ENCODE results near the gene NRG3.

Gene NRG3

DNA sequence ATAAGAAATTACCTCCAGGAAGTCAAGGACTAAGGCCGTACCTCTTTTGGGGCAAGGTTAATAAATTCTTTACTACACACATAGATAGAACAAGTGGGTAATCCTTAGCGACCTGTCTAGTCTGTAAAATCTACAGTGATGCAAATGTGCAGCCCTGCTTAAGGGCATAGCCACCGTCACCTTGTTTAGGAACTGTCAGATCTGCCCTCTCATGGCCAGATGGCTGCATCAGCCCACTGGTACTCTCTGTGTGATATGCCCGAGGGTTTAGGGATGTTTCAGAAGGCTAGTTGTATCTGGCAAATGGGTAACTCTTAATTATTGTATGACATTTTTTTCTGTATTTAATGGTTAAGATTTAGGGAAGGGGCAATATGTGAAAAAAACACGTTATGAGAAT, 74.3 kb downstream of the NRG3 start:
- H3K9me3 Mint-ChIP-seq, result peaks cover 0 to 8% of the 10 kb centered on the region in 2 donors
- H3K4me1 Mint-ChIP-seq (ENCODE audit: low read depth in 2 of 2), result no peaks in the 10 kb centered on the region
- no peak overlapping the region for H3K27ac Mint-ChIP-seq
- ATAC-seq (replicated peaks), result no peak
- no peak overlapping the region for H3K4me3 Mint-ChIP-seq
- no peaks in the 10 kb centered on the region for H3K27me3 Mint-ChIP-seq
- H3K36me3 Mint-ChIP-seq (ENCODE audit: insufficient read depth), result no peaks in the 10 kb centered on the region
- DNase-seq, result no peak

DNA sequence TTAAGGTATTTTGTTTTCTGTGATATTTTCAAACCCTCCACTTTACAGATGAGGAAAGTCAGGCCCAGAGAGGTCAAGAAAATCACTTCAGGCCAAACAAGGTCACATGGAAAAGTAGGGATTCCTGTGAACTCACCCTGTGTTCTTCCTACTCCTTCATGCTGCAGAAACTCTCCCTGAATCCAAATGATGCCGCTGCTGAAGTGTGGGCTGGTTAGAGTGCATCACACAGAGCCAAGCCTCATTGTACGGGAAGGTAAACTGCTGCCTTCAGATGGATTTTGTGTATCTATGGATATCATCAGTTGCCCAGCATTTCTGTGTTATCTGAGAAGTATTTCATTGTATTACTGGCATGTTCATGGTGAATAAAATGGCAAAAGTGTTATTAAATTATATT, 75.4 kb downstream of the NRG3 start:
- no peak for DNase-seq
- H3K9me3 Mint-ChIP-seq, result peaks cover 0 to 8% of the 10 kb centered on the region in 2 donors
- H3K27ac Mint-ChIP-seq, result no peak overlapping the region
- ATAC-seq (replicated peaks), result no peak
- H3K4me1 Mint-ChIP-seq (ENCODE audit: low read depth in 2 of 2), result no peaks in the 10 kb centered on the region
- no peaks in the 10 kb centered on the region for H3K36me3 Mint-ChIP-seq (ENCODE audit: insufficient read depth)
- H3K4me3 Mint-ChIP-seq, result no peak overlapping the region
- no peaks in the 10 kb centered on the region for H3K27me3 Mint-ChIP-seq

DNA sequence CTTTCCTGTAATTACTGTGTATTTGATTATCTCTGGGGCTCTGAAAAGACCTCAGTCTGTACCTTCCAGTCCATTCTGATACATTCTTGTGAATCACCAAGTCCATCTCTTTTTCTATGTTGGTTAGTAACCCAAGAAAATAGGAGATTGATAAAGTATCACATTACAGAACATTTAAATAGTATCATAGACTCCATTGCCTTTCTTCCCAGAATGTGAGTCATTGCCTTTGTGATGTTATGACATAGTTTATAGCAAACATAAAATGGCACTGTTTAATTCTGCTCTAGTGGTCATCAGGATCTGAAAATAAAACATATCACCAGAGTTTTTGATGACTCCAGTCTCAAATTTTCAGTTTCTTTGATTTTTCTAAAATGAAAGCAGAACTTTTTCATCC, 78.4 kb downstream of the NRG3 start:
- Mint-ChIP-seq H3K27me3 (no peaks in the 10 kb centered on the region), H3K36me3 (ENCODE audit: insufficient read depth) (no peaks in the 10 kb centered on the region)

DNA sequence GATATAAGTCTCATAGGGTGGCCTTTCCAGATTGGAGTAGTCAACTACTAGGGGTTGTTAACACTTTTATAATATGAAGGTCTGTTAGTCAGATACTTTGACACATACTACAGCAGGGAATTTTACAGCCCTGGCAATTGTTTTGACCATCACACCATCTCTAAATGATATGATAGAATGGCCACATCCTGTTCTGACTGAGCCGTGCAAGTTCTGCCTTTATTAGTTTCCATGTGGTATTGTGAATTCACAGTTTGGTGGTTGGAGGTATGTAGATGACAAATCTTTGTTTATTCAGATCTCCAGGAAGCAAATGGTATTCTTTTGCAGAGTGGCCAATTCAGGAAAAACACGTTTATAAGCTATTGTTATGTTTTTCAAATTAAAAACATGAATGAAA, 83.0 kb downstream of the NRG3 start:
- Mint-ChIP-seq H3K27me3 (no peaks in the 10 kb centered on the region), H3K27ac (no peak overlapping the region), H3K4me3 (no peak overlapping the region), H3K36me3 (ENCODE audit: insufficient read depth) (no peaks in the 10 kb centered on the region), H3K9me3 (peaks cover 0 to 5% of the 10 kb centered on the region in 2 donors), H3K4me1 (ENCODE audit: low read depth in 2 of 2) (no peaks in the 10 kb centered on the region)
- DNase-seq (no peak), ATAC-seq (replicated peaks) (no peak)

More for the DNA sequence above, 78.4 kb downstream of the NRG3 start:
- Mint-ChIP-seq H3K4me3 (no peak overlapping the region), H3K27ac (no peak overlapping the region), H3K4me1 (ENCODE audit: low read depth in 2 of 2) (no peaks in the 10 kb centered on the region), H3K9me3 (peaks cover 0 to 5% of the 10 kb centered on the region in 2 donors)
- ATAC-seq (replicated peaks) (no peak), DNase-seq (no peak)

DNA sequence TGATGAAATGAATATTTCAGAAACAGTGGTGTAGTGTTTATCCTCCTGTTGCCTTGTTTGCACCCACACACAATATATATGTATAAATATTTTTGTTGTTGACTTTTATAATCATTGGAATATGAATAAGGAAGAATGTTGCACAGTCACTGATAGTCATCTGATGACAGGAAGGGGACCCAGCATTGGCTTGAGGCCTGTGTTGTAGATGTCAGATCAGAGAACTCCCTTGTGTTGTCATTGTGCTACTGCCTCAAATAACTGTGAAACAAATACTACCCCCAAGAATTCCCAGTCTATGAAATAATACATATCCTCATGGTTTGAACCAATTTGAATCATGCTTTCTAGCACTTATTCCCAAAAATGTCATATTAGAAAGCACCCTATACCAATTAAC, 84.0 kb downstream of the NRG3 start:
- no peak for DNase-seq
- H3K36me3 Mint-ChIP-seq (ENCODE audit: insufficient read depth), result no peaks in the 10 kb centered on the region
- ATAC-seq (replicated peaks), result no peak
- H3K27ac Mint-ChIP-seq, result no peak overlapping the region
- H3K9me3 Mint-ChIP-seq, result peaks cover 0 to 5% of the 10 kb centered on the region in 2 donors
- no peaks in the 10 kb centered on the region for H3K4me1 Mint-ChIP-seq (ENCODE audit: low read depth in 2 of 2)
- no peaks in the 10 kb centered on the region for H3K27me3 Mint-ChIP-seq
- H3K4me3 Mint-ChIP-seq, result no peak overlapping the region

DNA sequence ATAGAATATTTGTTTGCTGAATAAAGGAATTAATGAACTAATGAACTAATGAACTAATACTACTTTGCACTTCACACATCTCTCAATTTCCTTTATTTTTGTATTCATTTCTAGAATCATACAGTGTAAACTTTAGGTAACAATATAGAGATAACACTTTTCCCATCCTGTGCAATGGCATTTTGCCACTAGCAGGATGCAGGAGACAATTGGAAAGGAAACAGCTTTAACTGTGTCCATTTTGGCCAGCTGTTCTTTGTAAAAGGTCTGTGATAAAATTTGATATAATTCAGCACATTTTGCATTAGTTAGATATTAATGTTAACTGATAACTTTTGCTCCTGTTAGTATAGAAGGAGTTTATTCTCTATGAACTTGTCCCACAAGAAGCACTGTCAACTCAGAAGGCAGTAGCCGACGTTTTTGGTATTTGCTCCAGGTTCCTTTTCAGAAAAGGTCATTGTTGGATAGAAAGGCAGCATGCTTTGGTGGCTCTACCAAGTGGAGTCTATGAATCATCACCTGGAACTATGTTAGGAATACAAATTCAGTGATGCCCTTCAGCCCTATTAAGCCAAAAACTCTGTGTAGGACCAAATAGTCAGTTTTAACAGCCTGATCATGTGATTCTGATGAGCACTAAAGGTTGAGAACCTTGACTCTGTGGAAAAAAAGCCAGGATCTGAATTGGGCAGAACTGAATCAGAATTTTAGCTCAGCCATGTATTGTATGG, 86.6 kb downstream of the NRG3 start:
- no peak overlapping the region for H3K27ac Mint-ChIP-seq

DNA sequence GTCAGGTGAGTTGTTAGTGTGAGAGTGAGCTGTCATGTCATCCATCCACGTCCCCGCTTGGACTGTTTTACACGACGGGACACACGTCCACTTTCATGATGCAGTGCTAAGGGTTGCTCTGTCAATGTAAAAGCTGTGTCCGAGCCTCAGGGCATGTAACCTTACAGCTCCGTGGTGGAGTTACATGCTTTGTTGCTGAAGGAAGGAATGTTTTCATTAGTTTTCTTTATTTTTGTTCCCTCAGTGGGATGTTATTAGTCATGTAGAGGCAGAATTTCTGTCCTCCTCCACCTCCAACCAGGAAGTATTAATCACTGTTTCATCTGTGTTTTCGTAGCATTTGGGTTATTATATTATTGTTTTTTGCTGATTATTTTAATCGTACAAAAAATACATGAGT, 88.6 kb downstream of the NRG3 start:
- ATAC-seq (replicated peaks), result no peak
- Mint-ChIP-seq H3K27ac (no peak overlapping the region), H3K27me3 (no peaks in the 10 kb centered on the region), H3K4me3 (no peak overlapping the region), H3K9me3 (peaks cover 0 to 2% of the 10 kb centered on the region in 2 donors), H3K36me3 (ENCODE audit: insufficient read depth) (no peaks in the 10 kb centered on the region), H3K4me1 (ENCODE audit: low read depth in 2 of 2) (no peaks in the 10 kb centered on the region)
- DNase-seq, result no peak

More for the DNA sequence above, 86.6 kb downstream of the NRG3 start:
- ATAC-seq (replicated peaks), result no peak
- no peak for DNase-seq
- no peaks in the 10 kb centered on the region for H3K36me3 Mint-ChIP-seq (ENCODE audit: insufficient read depth)
- peaks cover 0 to 4% of the 10 kb centered on the region in 2 donors for H3K9me3 Mint-ChIP-seq
- H3K4me3 Mint-ChIP-seq, result no peak overlapping the region
- no peaks in the 10 kb centered on the region for H3K27me3 Mint-ChIP-seq
- no peaks in the 10 kb centered on the region for H3K4me1 Mint-ChIP-seq (ENCODE audit: low read depth in 2 of 2)

DNA sequence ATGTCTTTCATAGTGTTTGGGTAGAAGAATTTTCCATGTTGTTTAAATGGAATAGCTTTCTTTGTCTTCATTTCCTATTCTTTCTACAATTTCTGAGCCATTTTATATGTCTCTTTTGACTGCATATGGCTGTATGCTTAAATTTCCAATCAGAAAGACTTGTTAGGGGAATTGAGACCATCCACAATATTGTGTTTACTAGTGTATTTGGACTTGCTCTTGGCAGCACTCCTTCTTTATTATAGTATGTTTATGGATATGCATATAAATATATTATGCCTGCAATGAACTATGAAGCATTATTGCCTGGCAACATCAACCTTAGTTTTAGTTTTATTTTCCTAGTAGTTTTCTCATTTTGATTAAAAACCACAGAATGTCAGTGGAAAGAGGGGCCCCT, 92.7 kb downstream of the NRG3 start:
- no peak for DNase-seq
- peaks cover 9 to 24% of the 10 kb centered on the region in 2 donors for H3K9me3 Mint-ChIP-seq
- H3K4me1 Mint-ChIP-seq (ENCODE audit: low read depth in 2 of 2), result no peaks in the 10 kb centered on the region

DNA sequence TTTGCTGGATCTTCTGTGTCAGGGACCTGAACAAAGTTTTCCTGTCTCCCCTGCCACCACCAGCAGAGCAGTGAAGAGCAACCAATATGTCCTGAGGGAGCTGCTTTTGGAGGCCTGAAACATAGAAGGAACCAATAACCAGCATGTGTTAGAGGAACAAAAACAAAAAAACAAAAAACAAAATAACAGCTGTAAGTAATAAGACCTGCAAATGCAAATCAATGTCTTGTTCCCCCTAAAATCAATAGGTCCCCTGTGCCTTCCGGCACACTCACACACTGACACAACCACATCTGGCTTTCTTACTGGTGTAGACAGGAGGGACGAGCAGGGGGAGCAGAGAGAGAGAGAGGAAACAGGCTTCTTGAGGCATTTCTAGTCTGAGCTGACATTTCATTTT, 94.1 kb downstream of the NRG3 start:
- ATAC-seq (replicated peaks) (no peak), DNase-seq (no peak)
- H3K27me3 Mint-ChIP-seq, result no peaks in the 10 kb centered on the region
- H3K4me3 Mint-ChIP-seq, result no peak overlapping the region
- peaks cover 13 to 30% of the 10 kb centered on the region in 2 donors for H3K9me3 Mint-ChIP-seq
- H3K36me3 Mint-ChIP-seq (ENCODE audit: insufficient read depth), result no peaks in the 10 kb centered on the region
- no peak overlapping the region for H3K27ac Mint-ChIP-seq
- no peaks in the 10 kb centered on the region for H3K4me1 Mint-ChIP-seq (ENCODE audit: low read depth in 2 of 2)

More for the DNA sequence above, 92.7 kb downstream of the NRG3 start:
- ATAC-seq (replicated peaks), result no peak
- no peak overlapping the region for H3K27ac Mint-ChIP-seq
- H3K36me3 Mint-ChIP-seq (ENCODE audit: insufficient read depth), result no peaks in the 10 kb centered on the region
- H3K27me3 Mint-ChIP-seq, result no peaks in the 10 kb centered on the region
- no peak overlapping the region for H3K4me3 Mint-ChIP-seq

DNA sequence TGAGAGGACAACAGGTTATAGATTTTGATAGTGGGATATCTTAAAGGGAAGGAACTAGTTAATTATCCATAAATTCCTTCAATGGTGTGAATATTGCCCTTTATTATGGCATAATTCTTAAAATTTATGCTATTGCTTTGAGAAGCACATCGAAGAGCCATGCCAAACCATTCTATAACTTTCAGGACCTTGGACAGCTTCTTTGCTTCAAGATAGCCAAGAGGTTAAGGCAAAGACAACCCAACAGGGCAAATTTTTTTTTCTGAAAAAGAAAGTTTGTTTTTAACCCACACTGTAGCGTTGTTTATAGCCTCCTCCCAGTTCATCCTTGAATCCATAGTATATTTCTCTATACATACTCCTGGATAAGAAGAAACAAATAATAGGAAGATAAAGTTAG, 103.2 kb downstream of the NRG3 start:
- ATAC-seq (replicated peaks) (no peak), DNase-seq (no peak)
- no peaks in the 10 kb centered on the region for H3K27me3 Mint-ChIP-seq
- H3K27ac Mint-ChIP-seq, result no peak overlapping the region
- peaks cover 12 to 14% of the 10 kb centered on the region in 2 donors for H3K9me3 Mint-ChIP-seq
- H3K4me1 Mint-ChIP-seq (ENCODE audit: low read depth in 2 of 2), result no peaks in the 10 kb centered on the region
- H3K36me3 Mint-ChIP-seq (ENCODE audit: insufficient read depth), result no peaks in the 10 kb centered on the region
- H3K4me3 Mint-ChIP-seq, result no peak overlapping the region

DNA sequence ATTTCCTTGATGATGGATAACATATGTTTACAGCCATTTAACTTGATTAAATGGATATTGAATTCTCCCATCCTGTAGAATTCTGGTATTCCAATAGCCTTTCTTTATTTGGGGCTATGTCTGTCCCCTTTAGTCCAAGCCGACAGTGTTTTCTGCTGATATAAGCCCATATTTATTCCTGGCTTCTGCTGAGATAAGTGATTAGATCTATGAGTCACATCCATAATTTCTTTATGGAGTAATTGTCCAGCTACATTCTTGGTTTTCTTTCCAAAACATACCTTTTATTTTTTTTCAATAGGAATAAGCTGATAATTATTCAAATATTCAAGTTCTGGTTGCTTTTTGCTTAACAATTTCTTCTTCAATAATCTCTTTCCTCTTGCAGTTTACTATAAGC, 106.7 kb downstream of the NRG3 start:
- Mint-ChIP-seq H3K4me3 (no peak overlapping the region), H3K27me3 (no peaks in the 10 kb centered on the region), H3K4me1 (ENCODE audit: low read depth in 2 of 2) (no peaks in the 10 kb centered on the region), H3K27ac (no peak overlapping the region), H3K36me3 (ENCODE audit: insufficient read depth) (no peaks in the 10 kb centered on the region), H3K9me3 (peaks cover 0 to 9% of the 10 kb centered on the region in 2 donors)
- no peak for DNase-seq
- no peak for ATAC-seq (replicated peaks)

DNA sequence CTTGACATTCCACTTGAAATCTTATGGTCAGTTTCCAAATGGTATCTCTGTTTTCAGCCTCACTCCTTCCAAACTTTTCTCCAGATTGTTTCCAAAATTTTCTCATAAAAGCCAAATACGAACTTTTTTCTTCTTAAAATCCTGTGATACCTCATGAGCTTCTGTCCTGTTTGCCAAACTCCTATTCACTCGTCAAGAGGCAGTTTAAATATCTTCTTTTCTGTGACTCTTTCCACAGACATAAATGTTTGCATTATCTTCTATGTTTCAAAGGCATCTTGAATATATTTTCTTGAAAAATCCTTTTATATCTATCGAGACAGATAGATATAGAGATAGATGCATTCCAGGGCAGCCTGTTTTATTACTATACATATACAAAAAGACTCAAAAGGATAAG, 109.4 kb downstream of the NRG3 start:
- no peaks in the 10 kb centered on the region for H3K27me3 Mint-ChIP-seq

DNA sequence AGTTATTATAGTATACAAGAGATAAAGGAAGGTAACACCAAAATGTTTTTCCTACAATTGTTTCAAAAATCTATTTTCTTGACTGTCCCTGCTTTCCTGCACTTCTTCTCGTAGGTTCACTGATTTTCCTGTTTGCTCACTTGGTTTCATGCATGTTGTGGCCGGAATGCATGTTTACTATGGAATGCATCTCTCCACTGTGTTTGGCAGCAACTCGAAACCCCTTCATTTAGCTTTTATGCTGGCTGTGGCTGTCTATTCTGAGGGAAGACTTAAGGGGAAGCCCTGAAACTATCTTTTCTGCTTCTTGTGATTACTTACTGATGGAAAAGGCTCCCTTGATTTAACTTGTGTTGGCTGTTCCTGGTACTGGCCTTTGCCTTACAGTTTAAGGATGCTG, 120.3 kb downstream of the NRG3 start:
- Mint-ChIP-seq H3K9me3 (peaks cover 0 to 5% of the 10 kb centered on the region in 2 donors), H3K27me3 (no peaks in the 10 kb centered on the region), H3K4me3 (no peak overlapping the region), H3K27ac (no peak overlapping the region), H3K4me1 (ENCODE audit: low read depth in 2 of 2) (no peaks in the 10 kb centered on the region), H3K36me3 (ENCODE audit: insufficient read depth) (no peaks in the 10 kb centered on the region)
- no peak for DNase-seq
- ATAC-seq (replicated peaks), result no peak

More for the DNA sequence above, 109.4 kb downstream of the NRG3 start:
- Mint-ChIP-seq H3K9me3 (peaks cover 12 to 18% of the 10 kb centered on the region in 2 donors), H3K4me3 (no peak overlapping the region), H3K27ac (no peak overlapping the region), H3K36me3 (ENCODE audit: insufficient read depth) (no peaks in the 10 kb centered on the region), H3K4me1 (ENCODE audit: low read depth in 2 of 2) (no peaks in the 10 kb centered on the region)
- no peak for DNase-seq
- ATAC-seq (replicated peaks), result no peak

DNA sequence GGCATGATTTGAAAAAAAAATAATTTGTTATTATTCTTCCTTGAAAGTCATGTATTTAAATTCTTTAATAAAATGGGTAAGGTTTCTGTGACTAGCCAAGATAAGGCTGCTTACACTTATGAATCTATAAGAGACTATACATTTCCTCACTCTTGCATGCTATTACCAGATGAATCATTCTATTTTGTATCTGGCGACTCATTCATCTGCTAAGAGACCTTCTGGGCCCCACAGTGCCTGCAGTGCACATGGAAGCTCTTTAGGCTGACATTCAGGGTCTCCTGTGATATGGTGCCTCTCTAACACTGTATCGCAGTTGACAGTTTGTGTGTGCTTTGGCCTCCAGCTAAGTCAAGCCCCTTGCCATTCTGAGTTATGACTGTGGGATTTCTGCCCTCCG, 121.9 kb downstream of the NRG3 start:
- Mint-ChIP-seq H3K27ac (no peak overlapping the region), H3K9me3 (peaks cover 0 to 5% of the 10 kb centered on the region in 2 donors), H3K4me1 (ENCODE audit: low read depth in 2 of 2) (no peaks in the 10 kb centered on the region), H3K27me3 (no peaks in the 10 kb centered on the region), H3K36me3 (ENCODE audit: insufficient read depth) (no peaks in the 10 kb centered on the region), H3K4me3 (no peak overlapping the region)
- DNase-seq (no peak), ATAC-seq (replicated peaks) (no peak)
